ENCODE measurements around the gene GRB7. TPM values are rescaled to one million over a fixed set of nuclear protein-coding genes. Genes with fewer than 3 reads are reported as not detected.

The GRB7 gene
- total RNA-seq, 1 donor from 2014 or later = not detected

Other genes starting within 250 kb of the GRB7 start
- not detected in 2 replicates for gene NEUROD2, start 130.0 kb upstream of the GRB7 start, total RNA-seq
- gene PPP1R1B, start 111.0 kb upstream of the GRB7 start, total RNA-seq = not detected in 2 replicates
- gene STARD3, start 100.8 kb upstream of the GRB7 start, total RNA-seq = 25.4 and 36.5 TPM in 2 replicates
- 0.07 and 0.18 TPM in 2 replicates for gene TCAP, start 72.6 kb upstream of the GRB7 start, total RNA-seq
- gene PNMT, start 69.5 kb upstream of the GRB7 start, total RNA-seq = not detected in 2 replicates
- 3.5 and 4.2 TPM in 2 replicates for gene PGAP3, start 49.9 kb upstream of the GRB7 start, total RNA-seq
- 17.9 and 21.2 TPM in 2 replicates for gene ERBB2, start 37.9 kb upstream of the GRB7 start, total RNA-seq
- gene MIEN1, start 7.4 kb upstream of the GRB7 start, total RNA-seq = 12.5 and 16.7 TPM in 2 replicates
- gene IKZF3, start 126.4 kb downstream of the GRB7 start, total RNA-seq = not detected in 2 replicates
- gene ZPBP2, start 130.3 kb downstream of the GRB7 start, total RNA-seq = not detected in 2 replicates
- 2.2 and 3.1 TPM in 2 replicates for gene GSDMB, start 180.7 kb downstream of the GRB7 start, total RNA-seq
- 25.7 and 26.6 TPM in 2 replicates for gene ORMDL3, start 189.7 kb downstream of the GRB7 start, total RNA-seq
- not detected in 2 replicates for gene LRRC3C, start 189.8 kb downstream of the GRB7 start, total RNA-seq
- not detected in 2 replicates for gene GSDMA, start 225.1 kb downstream of the GRB7 start, total RNA-seq
- gene PSMD3, start 242.9 kb downstream of the GRB7 start, total RNA-seq = 138 and 151 TPM in 2 replicates

Data from pulmonary artery endothelial cell (primary cell).